Bone marrow (tissue), 2 donors: Measurements from ENCODE around the gene ARID2.

Experiments used
- DNase-seq, 2 donors: peaks; one replicate each; lab custom pipeline; 2025; lab: John Stamatoyannopoulos, UW

Gene ARID2

DNA sequence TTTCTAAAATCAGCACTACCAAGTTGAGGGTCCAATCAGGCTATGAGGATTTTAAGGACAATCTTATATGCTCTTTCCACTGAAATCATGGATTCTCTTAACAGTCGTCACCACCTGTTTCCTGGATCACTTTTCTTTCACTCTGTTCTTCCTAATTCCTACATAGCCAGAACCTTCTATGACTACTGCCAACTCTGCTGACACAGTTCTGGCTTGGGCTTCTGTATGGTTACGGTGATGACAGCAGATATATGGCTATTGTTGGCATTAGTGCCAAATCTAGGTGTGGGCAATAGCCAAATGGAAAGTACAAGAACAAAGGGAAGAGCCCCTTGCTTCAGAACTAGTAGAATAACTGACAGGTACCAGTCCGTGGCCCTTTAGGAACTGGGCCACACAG is 124.0 kb downstream of the ARID2 start:
- no peak for DNase-seq

GRCh38 chr12:45863332-45863731 is 133.8 kb downstream of the ARID2 start:
- no peak for DNase-seq

- no peak for DNase-seq
Observed at GRCh38 chr12:45866299-45866698, 136.8 kb downstream of the ARID2 start.

DNA sequence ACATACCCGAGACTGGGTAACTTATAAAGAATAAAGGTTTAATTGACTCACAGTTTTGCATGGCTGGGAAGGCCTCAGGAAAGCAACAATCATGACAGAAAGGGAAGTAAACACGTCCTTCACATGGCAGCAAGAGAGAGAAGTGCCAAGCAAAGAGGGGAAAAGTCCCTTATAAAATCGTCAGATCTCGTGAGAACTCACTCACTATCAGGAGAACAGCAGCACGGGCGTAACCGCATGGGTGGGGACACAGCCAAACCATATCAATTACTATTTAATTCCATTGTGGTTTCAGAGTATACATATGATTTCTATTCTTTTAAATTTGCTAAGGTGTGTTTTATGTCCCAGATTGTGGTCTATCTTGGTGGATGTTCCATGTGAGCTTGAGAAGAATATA is 142.9 kb downstream of the ARID2 start:
- DNase-seq, result no peak

GRCh38 chr12:45877069-45877468 is 147.6 kb downstream of the ARID2 start:
- DNase-seq, result no peak

GRCh38 chr12:45878630-45879255 is 149.2 kb downstream of the ARID2 start:
- no peak for DNase-seq

DNA sequence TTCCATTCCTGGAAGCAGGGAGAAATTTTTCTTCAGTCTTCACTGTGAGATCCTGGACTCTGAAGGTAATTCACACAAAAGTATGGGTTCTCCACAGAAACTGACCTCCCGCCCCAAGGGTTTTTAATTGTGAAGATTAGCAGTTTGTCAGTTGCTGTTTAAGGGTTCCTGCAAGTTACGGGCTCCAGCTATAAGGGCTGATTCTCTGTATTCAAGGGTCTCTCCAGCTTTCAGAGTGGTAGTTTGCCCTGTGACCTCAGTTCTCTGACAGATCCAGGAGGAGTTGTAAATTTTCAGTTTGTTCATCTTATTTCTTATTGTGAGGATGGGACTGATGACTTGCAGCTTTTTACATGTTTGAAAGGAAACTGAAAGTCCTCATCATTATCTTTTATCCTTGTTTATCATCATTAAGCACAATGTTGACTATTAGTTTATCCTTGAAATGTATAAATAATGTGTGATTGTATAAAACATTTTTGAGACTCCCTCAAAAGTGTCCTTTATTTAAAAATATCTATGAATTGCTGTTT is 149.9 kb downstream of the ARID2 start:
- no peak for DNase-seq

DNA sequence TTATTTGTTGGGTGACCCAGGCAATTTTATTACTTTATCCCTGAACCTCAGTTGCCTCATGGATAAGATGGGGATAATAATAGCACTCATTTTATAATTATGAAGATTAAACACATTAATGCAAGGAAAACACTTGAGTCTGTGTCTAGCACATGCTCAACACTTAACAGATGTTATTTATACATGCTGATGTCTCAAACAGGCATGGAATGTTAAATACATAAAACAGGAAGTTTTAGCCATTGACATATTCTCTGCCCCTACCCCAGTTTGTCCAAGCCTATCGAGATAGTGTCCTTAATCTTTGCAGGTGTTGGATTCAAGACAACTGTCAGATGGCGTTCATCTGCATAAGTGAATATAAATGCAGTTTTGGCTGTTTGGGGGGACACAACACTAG is 151.0 kb downstream of the ARID2 start:
- no peak for DNase-seq

- DNase-seq, result no peak
Observed at GRCh38 chr12:45883187-45883586, 153.7 kb downstream of the ARID2 start.

GRCh38 chr12:45886685-45887084 is 157.2 kb downstream of the ARID2 start:
- no peak for DNase-seq

- DNase-seq, result no peak
Observed at GRCh38 chr12:45887544-45887943, 158.0 kb downstream of the ARID2 start.

GRCh38 chr12:45890276-45890675 is 160.8 kb downstream of the ARID2 start:
- DNase-seq, result no peak

- DNase-seq, result no peak
Observed at GRCh38 chr12:45893240-45893639, 163.7 kb downstream of the ARID2 start.

- no peak for DNase-seq
Observed at GRCh38 chr12:45895961-45896360, 166.5 kb downstream of the ARID2 start.

DNA sequence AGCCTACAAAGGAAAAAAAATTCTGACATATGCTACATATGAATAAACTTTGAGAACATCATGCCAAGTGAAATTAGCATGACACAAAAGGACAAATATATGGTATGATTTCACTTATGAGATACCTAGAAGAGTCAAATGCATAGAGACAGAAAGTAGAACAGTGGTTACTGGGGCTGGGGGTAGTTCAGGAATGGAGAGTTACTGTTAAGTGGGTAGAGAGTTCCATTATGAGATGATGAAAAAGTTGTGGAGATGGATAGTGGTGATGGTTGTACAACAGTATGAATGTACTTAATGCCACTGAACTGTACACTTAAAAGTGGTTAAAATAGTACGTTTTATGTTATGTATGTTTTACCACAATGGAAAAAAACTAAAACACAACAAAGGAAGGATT is 168.6 kb downstream of the ARID2 start:
- no peak for DNase-seq

GRCh38 chr12:45907955-45908354 is 178.4 kb downstream of the ARID2 start:
- no peak for DNase-seq

- no peak for DNase-seq
Observed at GRCh38 chr12:45909041-45909713, 179.7 kb downstream of the ARID2 start.

GRCh38 chr12:45912774-45913173 is 183.3 kb downstream of the ARID2 start:
- DNase-seq, result no peak

DNA sequence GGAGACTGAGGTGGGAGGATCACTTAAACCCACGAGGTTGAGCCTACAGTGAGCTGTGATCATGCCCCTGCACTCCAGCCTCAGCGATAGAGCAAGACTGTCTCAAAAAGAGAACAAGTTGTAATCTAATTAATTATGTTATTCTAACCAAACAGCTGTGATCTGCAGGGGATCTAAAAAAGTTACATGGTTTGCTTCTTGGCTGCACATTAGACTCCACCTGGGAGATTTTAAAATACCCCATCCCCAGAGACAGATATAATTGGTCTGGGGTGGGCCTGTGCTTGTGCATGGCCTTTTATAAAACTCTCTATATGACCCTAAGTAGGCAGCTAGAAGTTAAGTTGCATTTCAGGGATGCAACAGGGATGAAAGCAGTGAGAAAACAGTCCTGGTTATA is 184.1 kb downstream of the ARID2 start:
- DNase-seq, result no peak

GRCh38 chr12:45914090-45914489 is 184.6 kb downstream of the ARID2 start:
- no peak for DNase-seq

- no peak for DNase-seq
Observed at GRCh38 chr12:45915405-45915804, 185.9 kb downstream of the ARID2 start.

GRCh38 chr12:45918818-45919217 is 189.3 kb downstream of the ARID2 start:
- no peak for DNase-seq

DNA sequence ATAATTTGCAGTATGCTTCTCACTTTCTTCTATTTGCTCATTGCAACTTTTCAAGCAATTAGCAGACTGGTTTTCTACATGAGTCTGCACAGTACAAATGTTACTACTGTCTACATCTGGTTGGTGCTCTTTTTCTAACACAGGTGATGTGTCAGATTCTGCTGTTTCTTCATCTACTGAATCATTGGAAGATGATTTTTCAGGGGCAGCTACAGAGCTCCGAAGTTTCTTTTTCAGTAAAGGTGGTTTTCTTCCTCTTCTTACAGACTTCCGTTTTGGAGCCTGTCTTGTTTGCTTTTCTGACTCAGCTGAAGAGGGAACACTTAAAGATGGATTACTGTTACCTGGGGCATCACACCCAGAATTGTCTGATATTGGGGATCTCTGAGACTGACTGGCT is 198.8 kb downstream of the ARID2 start:
- no peak for DNase-seq

DNA sequence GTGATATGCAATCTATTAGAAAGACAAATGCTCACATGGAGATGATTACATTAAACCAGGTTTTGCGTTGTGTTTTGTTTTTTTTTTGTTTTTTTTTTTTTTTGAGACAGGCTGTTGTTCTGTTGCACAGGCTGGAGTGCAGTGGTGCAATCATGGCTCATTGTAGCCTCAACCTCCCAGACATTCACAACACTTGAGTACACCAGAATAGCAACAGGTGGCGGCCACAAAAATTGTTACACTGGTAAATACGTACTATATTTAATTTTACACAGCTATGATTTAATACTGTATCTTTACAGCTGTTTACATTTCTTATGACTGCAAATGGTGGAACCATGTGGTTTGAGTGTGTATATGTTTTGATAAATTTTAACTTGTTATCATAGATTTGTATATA is 200.9 kb downstream of the ARID2 start:
- no peak for DNase-seq
